Activated CD8-positive, alpha-beta memory T cell treated with anti-CD3 and anti-CD28 coated beads, Interleukin-2, amount 50 U/mL, for 48 hours (primary cell): ENCODE data around the gene ARG2.

Experiments
- DNase-seq: peaks from one replicate; pipeline ENCODE4 v3.0.0-alpha.2; 2020

Gene ARG2

GRCh38 chr14:67619446-67620216 is at the start of gene ARG2:
Gene ARG2, plus strand, starts transcription at chr14:67619920. Its CDS starts 58 bp downstream, at chr14:67619978.
- DNase-seq = peak; percentile 99

- DNase-seq = no peak
Measured at GRCh38 chr14:67570453-67570852, 49.3 kb upstream of the ARG2 start.

- peak; percentile 81 for DNase-seq
Measured at GRCh38 chr14:67571275-67571990, 48.3 kb upstream of the ARG2 start.

- DNase-seq = no peak
Measured at GRCh38 chr14:67571991-67572323, 47.8 kb upstream of the ARG2 start.

GRCh38 chr14:67572608-67573007 is 47.1 kb upstream of the ARG2 start:
- DNase-seq = no peak

GRCh38 chr14:67573228-67574010 is 46.3 kb upstream of the ARG2 start:
- no peak for DNase-seq

GRCh38 chr14:67574156-67574555 is 45.6 kb upstream of the ARG2 start:
- no peak for DNase-seq

- DNase-seq = no peak
Measured at GRCh38 chr14:67574806-67575205, 44.9 kb upstream of the ARG2 start.

- no peak for DNase-seq
Measured at GRCh38 chr14:67575684-67576083, 44.0 kb upstream of the ARG2 start.

- DNase-seq = no peak
Measured at GRCh38 chr14:67576216-67576955, 43.3 kb upstream of the ARG2 start.

- DNase-seq = no peak
Measured at GRCh38 chr14:67577181-67577808, 42.4 kb upstream of the ARG2 start.

GRCh38 chr14:67577909-67578749 is 41.6 kb upstream of the ARG2 start:
- no peak for DNase-seq

GRCh38 chr14:67579040-67579439 is 40.7 kb upstream of the ARG2 start:
- no peak for DNase-seq

- DNase-seq = no peak
Measured at GRCh38 chr14:67579636-67580035, 40.1 kb upstream of the ARG2 start.

- no peak for DNase-seq
Measured at GRCh38 chr14:67580336-67581171, 39.2 kb upstream of the ARG2 start.

GRCh38 chr14:67581643-67582042 is 38.1 kb upstream of the ARG2 start:
- DNase-seq = no peak

- no peak for DNase-seq
Measured at GRCh38 chr14:67582061-67582460, 37.7 kb upstream of the ARG2 start.

GRCh38 chr14:67583711-67584644 is 35.7 kb upstream of the ARG2 start:
- DNase-seq = no peak

- DNase-seq = no peak
Measured at GRCh38 chr14:67584978-67585377, 34.7 kb upstream of the ARG2 start.
